Peyer's patch (tissue), 4 donors: Measurements from ENCODE around the gene BPHL.

Source experiments
- CTCF ChIP-seq, 6 experiments: fragments of 450-650 bp in 4 of 6; fragments of 200-600 bp in 2 of 6; sonication (generic) in 1 of 6; IDR thresholded peaks; one replicate each; pipeline ENCODE4 v1.5.1; 2017 to 2019; ENCODE audit warnings: antibody characterized with exemption in 6 of 6, mild to moderate bottlenecking in 3 of 6, moderate library complexity in 1 of 6
- POLR2A ChIP-seq, 2 donors: fragments of 450-650 bp; IDR thresholded peaks; one replicate each; pipeline ENCODE4 v1.5.1; 2017; ENCODE audit warnings: antibody characterized with exemption in 2 of 2, mild to moderate bottlenecking in 2 of 2, moderate library complexity in 2 of 2

GRCh38 chr6:3186974-3187382 is 68.5 kb downstream of the BPHL start:
- TF ChIP-seq POLR2A (IDR thresholded peaks at IDR 0.05) (no peak), CTCF (IDR thresholded peaks at IDR 0.05) (no peak)
